Immature natural killer cell (primary cell): Measurements from ENCODE around the gene ZNF420. TPM values are rescaled to one million over a fixed set of nuclear protein-coding genes. Genes with fewer than 3 reads are reported as not detected.

ENCODE experiments used
- polyA plus RNA-seq, 3 donors: library from polyadenylated mRNA; unstranded; fragments of 300-500 nt; fragmentation: Illumina TruSeq; gene quantifications; one replicate each; pipeline ENCODE4 v1.2.3, GENCODE V29; 2021

The ZNF420 gene
- polyA plus RNA-seq, 3 donors from 2014 or later, result 12.2 to 18.6 (median 13.8) TPM

Other genes starting within 250 kb of the ZNF420 start
- gene ZNF790, start 240.0 kb upstream of the ZNF420 start, polyA plus RNA-seq, result 1 to 10 TPM; 6.2 to 8.8 (median 8.5) TPM
- 1 to 10 TPM; 3.2 to 5.4 (median 3.6) TPM for gene ZNF345, start 227.6 kb upstream of the ZNF420 start, polyA plus RNA-seq
- gene ZNF829, start 162.1 kb upstream of the ZNF420 start, polyA plus RNA-seq, result 1 to 10 TPM in 2 of 3 donors, under 1 TPM in 1; 0.13 to 3.9 (median 1.6) TPM
- 10 to 100 TPM in 2 of 3 donors, 1 to 10 TPM in 1; 8.6 to 15.4 (median 10.1) TPM for gene ZNF568, start 162.1 kb upstream of the ZNF420 start, polyA plus RNA-seq
- gene ZNF585A, start 94.3 kb downstream of the ZNF420 start, polyA plus RNA-seq, result 10 to 100 TPM; 39.9 to 50.2 (median 49.8) TPM
- gene ZNF585B, start 132.1 kb downstream of the ZNF420 start, polyA plus RNA-seq, result 1 to 10 TPM; 5.3 to 8.8 (median 8.7) TPM
- 1 to 10 TPM; 5.9 to 8.7 (median 7.9) TPM for gene ZNF383, start 139.8 kb downstream of the ZNF420 start, polyA plus RNA-seq